ENCODE measurements around the gene FHL2. TPM values are rescaled to one million over a fixed set of nuclear protein-coding genes. Genes with fewer than 3 reads are reported as not detected.

FHL2 gene
- total RNA-seq, 2 donors from 2014 or later, result 77.6 to 107 TPM

DNA sequence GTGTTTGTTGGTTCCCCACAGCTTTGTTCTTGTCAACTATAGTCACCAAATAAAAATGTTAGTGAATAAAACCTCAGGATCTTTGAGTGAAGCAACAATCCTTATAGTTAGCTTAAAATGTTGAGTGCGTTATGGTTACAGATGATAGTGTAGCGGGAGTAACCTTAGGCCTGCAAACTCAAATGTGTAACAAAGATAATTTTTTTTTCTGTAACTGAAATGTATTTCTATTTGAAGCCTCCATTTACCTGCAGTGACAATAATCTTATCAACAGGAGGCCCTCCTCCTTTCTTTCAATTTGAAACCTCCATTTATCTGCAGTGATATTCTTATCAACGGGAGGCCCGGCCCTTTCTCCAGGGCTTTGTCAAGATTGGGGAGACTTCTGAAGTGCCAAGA lies 64.6 kb downstream of the FHL2 start:
- DNase-seq (ENCODE audit: low spot score), result no peak
- Histone ChIP-seq H3K9me3 (no peaks in the 10 kb centered on the region), H3K36me3 (no peaks in the 10 kb centered on the region), H3K27ac (no peak overlapping the region), H3K4me3 (no peak overlapping the region), H3K27me3 (replicated peaks; ENCODE audit: insufficient read depth) (no peaks in the 10 kb centered on the region), H3K4me1 (ENCODE audit: control insufficient read depth in 1 of 2, low read depth in 2 of 2) (peaks cover 9 to 30% of the 10 kb centered on the region in 2 donors)
- TF ChIP-seq, protein P1, sequence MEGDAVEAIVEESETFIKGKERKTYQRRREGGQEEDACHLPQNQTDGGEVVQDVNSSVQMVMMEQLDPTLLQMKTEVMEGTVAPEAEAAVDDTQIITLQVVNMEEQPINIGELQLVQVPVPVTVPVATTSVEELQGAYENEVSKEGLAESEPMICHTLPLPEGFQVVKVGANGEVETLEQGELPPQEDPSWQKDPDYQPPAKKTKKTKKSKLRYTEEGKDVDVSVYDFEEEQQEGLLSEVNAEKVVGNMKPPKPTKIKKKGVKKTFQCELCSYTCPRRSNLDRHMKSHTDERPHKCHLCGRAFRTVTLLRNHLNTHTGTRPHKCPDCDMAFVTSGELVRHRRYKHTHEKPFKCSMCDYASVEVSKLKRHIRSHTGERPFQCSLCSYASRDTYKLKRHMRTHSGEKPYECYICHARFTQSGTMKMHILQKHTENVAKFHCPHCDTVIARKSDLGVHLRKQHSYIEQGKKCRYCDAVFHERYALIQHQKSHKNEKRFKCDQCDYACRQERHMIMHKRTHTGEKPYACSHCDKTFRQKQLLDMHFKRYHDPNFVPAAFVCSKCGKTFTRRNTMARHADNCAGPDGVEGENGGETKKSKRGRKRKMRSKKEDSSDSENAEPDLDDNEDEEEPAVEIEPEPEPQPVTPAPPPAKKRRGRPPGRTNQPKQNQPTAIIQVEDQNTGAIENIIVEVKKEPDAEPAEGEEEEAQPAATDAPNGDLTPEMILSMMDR (IDR thresholded peaks at IDR 0.05), result no peak
- ATAC-seq (ENCODE audit: insufficient number of reproducible peaks, low FRiP score, low read depth), result no peak

DNA sequence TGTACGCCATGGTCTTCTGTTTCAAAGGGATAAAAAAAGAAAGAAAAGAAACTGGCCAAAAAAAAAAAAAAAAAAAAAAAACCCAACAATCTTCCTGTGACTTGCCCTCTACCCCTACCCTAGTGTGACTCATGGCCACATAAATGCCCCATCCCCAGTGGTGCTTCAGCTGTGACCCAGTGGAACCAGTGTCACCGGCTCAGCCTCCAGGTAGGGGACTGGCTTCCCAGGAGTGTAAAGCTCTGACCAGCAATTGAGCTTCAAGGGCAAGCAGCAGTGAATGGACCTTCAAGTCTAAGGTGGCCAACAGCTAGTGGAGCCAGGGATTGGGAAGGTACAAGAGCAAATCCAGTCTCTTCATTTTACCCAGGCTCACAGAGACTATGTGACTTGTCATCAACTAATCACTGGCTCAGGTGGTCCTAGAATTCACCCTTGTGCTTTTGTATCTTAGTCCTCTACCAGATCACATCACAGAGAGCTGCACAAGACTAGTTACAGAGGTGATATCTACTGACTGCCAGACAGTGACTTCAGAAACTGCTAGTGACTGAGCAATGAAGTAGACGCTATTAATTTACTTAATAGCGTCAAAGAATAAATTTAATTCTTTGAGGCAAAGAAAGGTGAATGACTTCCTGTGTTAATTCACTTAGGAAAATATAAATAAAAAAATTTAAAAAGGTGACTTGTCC lies 68.0 kb downstream of the FHL2 start:
- Histone ChIP-seq H3K9me3 (no peaks in the 10 kb centered on the region), H3K36me3 (no peaks in the 10 kb centered on the region), H3K4me3 (no peak overlapping the region), H3K27me3 (replicated peaks; ENCODE audit: insufficient read depth) (no peaks in the 10 kb centered on the region), H3K27ac (peak overlapping the region in 1 of 2 donors; percentile 86), H3K4me1 (ENCODE audit: control insufficient read depth in 1 of 2, low read depth in 2 of 2) (peaks cover 9 to 26% of the 10 kb centered on the region in 2 donors)
- ATAC-seq (ENCODE audit: insufficient number of reproducible peaks, low FRiP score, low read depth), result no peak
- DNase-seq (ENCODE audit: low spot score), result no peak
- TF ChIP-seq, protein P1 (IDR thresholded peaks at IDR 0.05), result no peak

DNA sequence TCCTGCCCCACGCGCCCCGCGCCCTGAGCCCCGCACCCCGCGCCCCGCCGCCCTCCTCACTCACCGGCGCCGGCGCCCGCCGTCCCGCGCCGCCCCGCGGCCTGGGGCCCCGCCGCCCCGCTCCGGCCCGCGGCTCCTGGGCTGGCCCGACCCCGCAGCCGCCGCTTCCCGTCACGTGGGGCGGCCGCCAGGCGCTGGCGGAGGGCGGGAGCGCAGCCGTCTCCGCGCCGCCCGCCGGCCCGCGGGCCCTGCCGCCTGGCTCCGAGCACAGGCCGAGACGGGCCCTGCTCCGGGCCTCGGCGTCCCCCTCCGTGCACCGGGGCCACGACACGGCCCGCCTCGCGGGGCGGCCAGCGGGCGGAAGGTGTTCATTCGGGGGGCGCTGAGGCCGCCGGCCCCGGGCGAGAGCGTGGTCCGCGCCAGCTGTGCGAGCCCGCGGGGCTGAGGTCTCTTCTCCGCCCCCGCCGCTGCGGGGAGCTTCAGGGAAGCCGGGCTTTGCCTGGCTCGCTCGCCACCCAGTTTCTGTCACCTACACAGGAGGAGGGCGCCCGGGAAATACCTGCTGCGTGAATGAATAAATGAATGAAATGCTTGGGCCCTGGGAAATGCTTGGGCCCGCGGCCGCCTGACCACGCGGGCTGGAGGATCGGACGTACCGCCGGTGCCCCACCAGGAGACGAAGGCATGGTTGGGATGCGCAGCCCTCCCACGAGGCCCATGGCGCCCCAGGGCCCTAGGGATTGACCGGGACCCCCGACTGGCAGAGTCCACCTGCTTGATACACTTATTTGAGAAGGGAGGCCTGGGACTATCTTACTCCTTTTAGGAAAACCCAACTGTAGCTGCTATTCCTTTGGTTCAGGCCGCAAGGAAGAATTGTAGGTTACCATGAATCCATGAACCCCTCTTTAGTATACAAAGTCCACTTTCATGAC lies 69.0 kb downstream of the FHL2 start, which contains the start of gene TGFBRAP1:
TGFBRAP1 (minus strand) TSS at position 175 of the 935 bp plus-strand sequence. CDS start 21,434 bp downstream, outside the sequence.
- no peaks in the 10 kb centered on the region for H3K27me3 ChIP-seq (replicated peaks; ENCODE audit: insufficient read depth)
- ATAC-seq (ENCODE audit: insufficient number of reproducible peaks, low FRiP score, low read depth) (peak; percentile 54), DNase-seq (ENCODE audit: low spot score) (no peak)
- H3K36me3 ChIP-seq, result no peaks in the 10 kb centered on the region
- H3K27ac ChIP-seq, result peak within 1 kb of the TSS; percentile 82 to 86
- peaks cover 9 to 26% of the 10 kb centered on the region in 2 donors for H3K4me1 ChIP-seq (ENCODE audit: control insufficient read depth in 1 of 2, low read depth in 2 of 2)
- no peaks in the 10 kb centered on the region for H3K9me3 ChIP-seq
- TF ChIP-seq, protein P1 (IDR thresholded peaks at IDR 0.05), result no peak
- H3K4me3 ChIP-seq, result peak within 1 kb of the TSS; percentile 90

- no peaks in the 10 kb centered on the region for H3K9me3 ChIP-seq
- H3K27me3 ChIP-seq (replicated peaks; ENCODE audit: insufficient read depth), result no peaks in the 10 kb centered on the region
- DNase-seq (ENCODE audit: low spot score) (no peak), ATAC-seq (ENCODE audit: insufficient number of reproducible peaks, low FRiP score, low read depth) (peak; percentile 11)
- no peaks in the 10 kb centered on the region for H3K36me3 ChIP-seq
- H3K27ac ChIP-seq, result peak overlapping the region; percentile 60 to 76
- peaks cover 9 to 26% of the 10 kb centered on the region in 2 donors for H3K4me1 ChIP-seq (ENCODE audit: control insufficient read depth in 1 of 2, low read depth in 2 of 2)
- peak overlapping the region; percentile 78 for H3K4me3 ChIP-seq
- TF ChIP-seq, protein P1 (IDR thresholded peaks at IDR 0.05), result no peak
Measured at GRCh38 chr2:105329197-105329554, 69.7 kb downstream of the FHL2 start.
